ENCODE data around the gene NINJ2. TPM values are rescaled to one million over a fixed set of nuclear protein-coding genes. Genes with fewer than 3 reads are reported as not detected.

The NINJ2 gene
- total and polyA plus RNA-seq, 9 donors: 0.48 to 3.4 (median 1.4) TPM; not detected in 2

- no peak overlapping the region for H3K27ac ChIP-seq
- no peak for DNase-seq
- no peaks in the 10 kb centered on the region for H3K9me3 ChIP-seq
Measured at GRCh38 chr12:562634-563033, 100.6 kb downstream of the NINJ2 start.

GRCh38 chr12:561908-562593 is 101.2 kb downstream of the NINJ2 start:
- Histone ChIP-seq H3K4me3 (no peak overlapping the region), H3K27me3 (no peaks in the 10 kb centered on the region), H3K36me3 (no peaks in the 10 kb centered on the region), H3K27ac (no peak overlapping the region), H3K4me1 (ENCODE audit: insufficient read depth) (no peaks in the 10 kb centered on the region), H3K9me3 (no peaks in the 10 kb centered on the region)
- DNase-seq: no peak
- intact Hi-C loops (cut with DNase I): loop anchor here in 2 of 4 donors (2.0 to 10.0 kb wide), 2 partner anchors 387 to 533 kb away; partner anchors contain the start of gene RAD52 (in 1 of the 2)
- TF ChIP-seq POLR2A (IDR thresholded peaks at IDR 0.05) (no peak), EP300 (IDR thresholded peaks at IDR 0.05) (no peak), CTCF (IDR thresholded peaks at IDR 0.05) (no peak)
- 62 to 80% (median 74%) methylated on average over 19 of the region's 19 CpGs for WGBS, 3 donors

More at GRCh38 chr12:562634-563033, 100.6 kb downstream of the NINJ2 start:
- no peaks in the 10 kb centered on the region for H3K4me1 ChIP-seq (ENCODE audit: insufficient read depth)
- WGBS, 3 donors: 77 to 78% (median 77%) methylated on average over 12 of the region's 12 CpGs
- H3K4me3 ChIP-seq: no peak overlapping the region
- no peak for TF ChIP-seq CTCF (IDR thresholded peaks at IDR 0.05)
- no peak for TF ChIP-seq POLR2A (IDR thresholded peaks at IDR 0.05)
- no peak for TF ChIP-seq EP300 (IDR thresholded peaks at IDR 0.05)
- no peaks in the 10 kb centered on the region for H3K27me3 ChIP-seq
- H3K36me3 ChIP-seq: no peaks in the 10 kb centered on the region
- intact Hi-C loops (cut with DNase I): loop anchor here in 2 of 4 donors (2.0 to 10.0 kb wide), 2 partner anchors 386 to 532 kb away; partner anchors contain the start of gene RAD52 (in 1 of the 2)

- Histone ChIP-seq H3K4me3 (no peak overlapping the region), H3K27me3 (no peaks in the 10 kb centered on the region), H3K9me3 (no peaks in the 10 kb centered on the region), H3K4me1 (ENCODE audit: insufficient read depth) (no peaks in the 10 kb centered on the region), H3K27ac (no peak overlapping the region), H3K36me3 (no peaks in the 10 kb centered on the region)
- no peak for DNase-seq
- 87 to 89% (median 88%) methylated on average over 14 of the region's 14 CpGs for WGBS, 3 donors
- intact Hi-C loops (cut with DNase I): loop anchor here in 1 of 4 donors (10.0 kb wide), 1 partner anchor 533 kb away; no protein-coding TSS in a partner anchor
- no peak for TF ChIP-seq POLR2A (IDR thresholded peaks at IDR 0.05)
- TF ChIP-seq CTCF (IDR thresholded peaks at IDR 0.05): no peak
- TF ChIP-seq EP300 (IDR thresholded peaks at IDR 0.05): no peak
Measured at GRCh38 chr12:561391-561705, 101.9 kb downstream of the NINJ2 start.

- no peak overlapping the region for H3K4me3 ChIP-seq
- H3K9me3 ChIP-seq: no peaks in the 10 kb centered on the region
- intact Hi-C loops (cut with DNase I): loop anchor here in 1 of 4 donors (10.0 kb wide), 1 partner anchor 534 kb away; no protein-coding TSS in a partner anchor
- TF ChIP-seq EP300 (IDR thresholded peaks at IDR 0.05): no peak
- no peak for TF ChIP-seq POLR2A (IDR thresholded peaks at IDR 0.05)
- no peak for TF ChIP-seq CTCF (IDR thresholded peaks at IDR 0.05)
- 77 to 85% (median 80%) methylated on average over 19 of the region's 19 CpGs for WGBS, 3 donors
- DNase-seq: no peak
- H3K27ac ChIP-seq: no peak overlapping the region
- no peaks in the 10 kb centered on the region for H3K36me3 ChIP-seq
- no peaks in the 10 kb centered on the region for H3K27me3 ChIP-seq
- no peaks in the 10 kb centered on the region for H3K4me1 ChIP-seq (ENCODE audit: insufficient read depth)
Measured at GRCh38 chr12:560691-561390, 102.4 kb downstream of the NINJ2 start.

All from ovary (tissue), 9 donors.